GM18517 (cell line): Measurements from ENCODE around the gene UST.
"Not testable (repeated sequence)": the region's sequence is repeated elsewhere in the genome, so short reads cannot be mapped to it uniquely, and the experiment has no call there.

Experiments
- ATAC-seq: cut with Tn5 transposase; IDR thresholded peaks from one replicate; pipeline ENCODE4 v1.9.1; 2021; ENCODE audit warnings: mild to moderate bottlenecking, moderate library complexity; ENCODE audit not compliant: unreplicated experiment

UST gene

GRCh38 chr6:148831064-148831463 is 84.2 kb downstream of the UST start:
- no peak for ATAC-seq

DNA sequence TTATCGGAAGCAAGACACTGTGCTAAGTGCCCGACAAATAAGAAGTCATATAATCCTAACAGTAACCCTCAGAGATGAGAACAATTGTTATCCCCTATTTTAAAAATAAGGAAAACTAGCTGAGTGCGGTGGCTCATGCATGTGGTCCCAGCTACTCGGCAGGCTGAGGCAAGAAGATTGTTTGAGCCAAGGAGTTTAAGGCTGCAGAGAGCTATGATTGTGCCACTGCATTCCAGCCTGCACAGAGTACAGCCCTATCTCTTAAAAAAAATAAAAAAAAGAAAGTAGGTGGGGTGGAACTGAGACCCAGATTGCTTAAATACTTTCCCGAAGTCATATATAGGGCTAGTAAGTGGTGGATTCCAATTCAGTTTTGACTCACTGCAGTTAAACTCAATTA is 84.7 kb downstream of the UST start:
- no peak for ATAC-seq

- ATAC-seq, result no peak
Measured at GRCh38 chr6:148835920-148836441, 89.2 kb downstream of the UST start.

DNA sequence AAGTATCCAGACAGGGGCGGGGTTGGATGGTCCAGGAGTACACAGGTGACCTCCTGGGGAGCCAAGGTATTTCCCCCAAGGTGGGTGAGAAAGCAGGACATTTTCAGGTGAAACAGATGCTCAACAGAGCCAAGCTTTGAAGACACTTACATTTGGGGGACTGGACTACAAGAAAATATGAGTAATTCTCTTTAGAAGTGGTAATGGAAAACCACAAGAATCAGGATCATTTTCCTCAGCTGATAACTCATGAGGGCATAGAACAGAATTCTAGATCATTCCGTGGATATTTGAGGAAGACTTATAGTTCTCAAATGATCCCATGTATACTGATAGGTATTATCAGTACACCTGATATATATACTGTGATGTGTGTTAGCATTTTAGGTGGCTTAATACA is 89.9 kb downstream of the UST start:
- no peak for ATAC-seq

GRCh38 chr6:148837941-148838340 is 91.1 kb downstream of the UST start:
- no peak for ATAC-seq

- no peak for ATAC-seq
Measured at GRCh38 chr6:148839044-148839443, 92.2 kb downstream of the UST start.

GRCh38 chr6:148840256-148840655 is 93.4 kb downstream of the UST start:
- no peak for ATAC-seq

- ATAC-seq, result no peak
Measured at GRCh38 chr6:148842296-148843019, 95.6 kb downstream of the UST start.

GRCh38 chr6:148845464-148845863 is 98.6 kb downstream of the UST start:
- no peak for ATAC-seq

DNA sequence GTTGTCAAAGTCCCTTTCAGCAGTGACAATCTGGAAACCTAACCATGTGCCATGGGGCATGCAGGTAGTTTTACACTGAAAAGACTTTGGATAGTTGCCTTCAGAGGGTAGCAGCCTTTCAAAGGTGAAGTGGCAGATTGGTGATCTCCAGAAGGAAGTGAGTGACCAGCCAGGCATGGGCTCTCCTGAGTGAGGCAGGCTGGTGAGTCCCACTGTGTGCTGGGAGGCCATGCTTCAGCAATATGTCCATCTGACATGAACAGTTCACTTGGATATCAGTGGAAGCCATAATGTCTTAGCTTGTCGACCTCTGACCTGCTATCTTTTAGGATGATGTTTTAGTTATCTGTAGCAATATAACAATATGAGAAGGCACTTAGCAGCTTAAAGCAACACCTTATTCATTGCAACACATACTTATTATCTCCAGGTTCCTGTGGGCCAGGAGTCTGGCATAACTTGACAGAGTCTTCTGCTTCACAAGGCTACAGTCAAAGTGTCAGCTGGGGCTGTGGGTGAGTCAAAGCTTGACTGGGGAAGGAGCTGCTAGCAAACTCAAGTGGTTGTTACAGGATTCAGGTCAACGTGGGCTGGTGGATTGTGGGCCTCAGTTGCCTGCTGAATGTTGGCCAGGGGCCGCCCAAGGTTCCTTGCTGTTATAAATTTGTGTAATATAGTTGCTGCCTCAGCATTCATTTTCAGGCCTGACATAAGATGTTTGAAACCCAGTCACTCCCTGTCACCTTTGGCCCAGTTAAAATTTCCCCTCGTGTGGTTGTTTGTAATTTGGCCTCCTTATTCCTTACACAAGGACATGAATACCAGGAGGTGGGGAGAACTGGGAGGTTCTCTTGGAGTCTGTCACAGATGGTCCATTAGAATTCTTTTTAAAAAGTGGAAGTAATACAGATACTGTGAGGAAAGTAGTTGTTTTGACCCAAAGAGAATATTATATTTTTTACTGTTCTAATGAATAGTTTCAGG is 100.2 kb downstream of the UST start:
- ATAC-seq, result no peak

DNA sequence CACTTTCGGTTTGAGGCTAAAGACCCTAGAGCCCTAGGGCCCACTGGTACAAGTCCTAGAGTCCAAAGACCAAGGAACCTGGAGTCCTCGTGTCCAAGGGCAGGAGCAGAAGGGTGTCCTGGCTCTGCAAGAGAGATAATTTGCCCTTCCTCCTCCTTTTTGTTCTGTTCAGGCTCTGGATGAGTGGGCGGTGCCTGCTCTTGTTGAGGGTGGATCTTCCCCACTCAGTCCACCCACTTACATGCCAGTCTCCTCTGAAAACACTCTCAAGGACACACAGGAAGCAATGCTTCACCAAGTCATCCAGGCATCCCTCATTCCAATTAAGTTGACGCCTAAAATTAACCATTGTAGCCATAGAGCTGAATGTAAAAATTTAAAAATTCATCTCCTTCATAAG is 102.1 kb downstream of the UST start:
- no peak for ATAC-seq

- ATAC-seq, result not testable (repeated sequence)
Measured at GRCh38 chr6:148849449-148849848, 102.6 kb downstream of the UST start.

DNA sequence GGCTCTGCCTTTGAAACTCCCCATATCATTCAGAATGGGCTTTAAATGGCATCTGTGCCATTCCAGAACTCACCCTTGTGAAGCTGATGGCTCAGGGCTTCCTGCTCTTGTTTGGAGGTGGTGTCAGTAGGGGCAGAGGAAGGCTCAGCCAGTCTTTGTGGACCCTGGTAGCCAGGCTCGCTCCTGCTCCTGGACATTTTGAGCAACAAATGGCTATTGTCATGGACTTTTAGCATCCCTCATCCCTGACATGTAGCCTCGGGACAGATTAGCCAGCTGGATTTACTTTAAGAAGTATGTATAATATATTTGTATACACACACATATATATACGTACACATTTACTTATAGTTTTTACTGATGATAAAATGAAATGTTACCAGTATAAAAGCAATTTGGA is 104.1 kb downstream of the UST start:
- ATAC-seq, result no peak

- no peak for ATAC-seq
Measured at GRCh38 chr6:148851683-148852556, 105.1 kb downstream of the UST start.

DNA sequence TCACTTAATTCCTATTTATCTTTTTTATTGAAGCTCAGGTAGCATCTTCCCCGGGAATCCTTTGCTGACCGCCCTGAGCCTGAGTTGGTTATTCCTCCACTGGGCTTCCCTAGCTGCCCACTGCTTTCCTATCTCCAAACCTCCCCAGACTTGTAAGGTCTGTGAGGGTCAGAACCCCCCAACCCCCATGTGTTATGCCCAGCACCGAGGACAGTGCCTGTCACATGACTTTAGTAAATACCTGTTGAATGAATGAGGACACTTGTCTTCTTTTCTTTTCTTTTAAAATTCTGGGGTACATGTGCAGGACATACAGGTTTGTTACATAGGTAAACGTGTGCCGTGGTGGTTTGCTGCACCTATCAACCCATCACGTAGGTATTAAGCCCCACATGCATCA is 105.9 kb downstream of the UST start:
- ATAC-seq, result no peak

- not testable (repeated sequence) for ATAC-seq
Measured at GRCh38 chr6:148853113-148853512, 106.3 kb downstream of the UST start.

DNA sequence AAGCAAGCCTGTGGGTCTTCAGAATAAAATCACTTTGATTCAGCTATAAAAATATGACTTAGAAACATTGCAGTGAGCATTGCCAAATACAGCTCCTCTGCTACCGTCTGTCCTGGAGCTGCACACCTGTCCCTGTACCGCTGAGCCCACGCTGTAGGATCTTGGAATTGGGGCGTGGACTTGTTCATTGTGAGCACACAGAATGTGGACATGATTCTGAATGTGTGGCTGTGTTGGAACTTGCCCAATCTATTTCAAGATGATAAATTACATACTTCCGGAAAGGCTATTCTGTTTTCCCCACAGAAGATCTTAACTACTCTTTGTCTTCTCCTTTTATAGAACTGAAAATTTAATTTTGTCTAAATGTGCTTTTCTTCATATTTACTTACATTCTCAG is 107.3 kb downstream of the UST start:
- no peak for ATAC-seq

DNA sequence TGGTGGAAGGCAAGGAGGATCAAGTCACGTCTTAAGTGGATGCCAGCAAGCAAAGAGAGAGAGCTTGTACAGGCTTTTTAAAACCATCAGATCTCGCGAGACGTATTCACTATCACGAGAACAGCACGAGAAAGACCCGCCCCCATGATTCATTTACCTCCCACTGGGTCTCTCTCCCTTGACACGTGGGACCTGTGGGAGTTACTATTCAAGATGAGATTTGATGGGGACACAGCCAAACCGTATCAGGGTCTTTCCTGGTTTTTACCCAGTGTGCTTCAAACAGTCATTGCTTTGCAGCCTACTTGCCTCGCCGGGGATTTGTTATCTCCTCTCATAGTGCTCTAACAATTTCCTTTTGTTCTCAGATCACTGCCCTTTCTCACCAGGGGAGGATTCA is 108.2 kb downstream of the UST start:
- ATAC-seq, result no peak

DNA sequence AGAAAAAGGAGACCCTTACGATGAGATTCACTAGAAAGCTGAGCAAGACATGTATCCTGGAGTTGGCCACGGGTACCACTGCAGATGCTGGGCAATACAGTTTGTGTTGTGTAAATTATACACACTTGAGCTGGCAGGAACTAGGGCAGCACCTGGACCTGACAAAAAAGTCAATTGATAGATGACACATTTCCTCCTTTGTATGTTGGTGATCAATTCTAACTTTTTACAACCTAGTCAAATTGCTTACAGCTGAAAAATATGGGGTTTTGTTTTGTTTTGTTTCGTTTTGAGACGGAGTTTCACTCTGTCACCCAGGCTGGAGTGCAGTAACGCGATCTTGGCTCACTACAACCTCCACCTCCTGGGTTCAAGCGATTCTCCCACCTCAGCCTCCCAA is 108.9 kb downstream of the UST start:
- ATAC-seq, result no peak

- no peak for ATAC-seq
Measured at GRCh38 chr6:148857798-148858390, 111.1 kb downstream of the UST start.
